A673 (cell line): ENCODE measurements around the gene OMD. TPM values are rescaled to one million over a fixed set of nuclear protein-coding genes. Genes with fewer than 3 reads are reported as not detected.

Source experiments
- BruUV-seq: library from RNA; stranded (reverse); fragments of 400-500 nt; replicated peaks from 2 replicates; lab custom pipeline; 2021; lab: Mats Ljungman, UMichigan
- CTCF ChIA-PET: fragments of 300-600 bp; sonication (Branson Sonifier 250); formaldehyde crosslinking; loops from one replicate; lab custom pipeline; 2022; ENCODE audit warnings: antibody characterized with exemption; lab: Charles Lee
- POLR2A ChIA-PET: fragments of 300-600 bp; sonication (Branson Sonifier 250); formaldehyde crosslinking; loops from one replicate; lab custom pipeline; 2022; ENCODE audit warnings: antibody characterized with exemption; ENCODE audit not compliant: low non-redundant PET; lab: Charles Lee
- DNase-seq: peaks from one replicate; pipeline ENCODE4 v3.0.0-alpha.2; 2015; ENCODE audit warnings: low spot score
- H3K27ac ChIP-seq: fragments of 200-600 bp; sonication (generic); 2 replicates; pipeline ENCODE4 v1.5.1; 2016; ENCODE audit warnings: mixed run types, low read depth, mild to moderate bottlenecking, mixed read lengths, antibody characterized with exemption, low read length; ENCODE audit not compliant: poor library complexity, severe bottlenecking
- H3K27me3 ChIP-seq: fragments of 200-600 bp; sonication (generic); replicated peaks from 2 replicates; pipeline ENCODE4 v1.6.1; 2017; ENCODE audit warnings: mixed run types, low read depth, mild to moderate bottlenecking, mixed read lengths, antibody characterized with exemption, low read length; ENCODE audit not compliant: insufficient read depth, poor library complexity
- H3K36me3 ChIP-seq: fragments of 200-600 bp; sonication (generic); 2 replicates; pipeline ENCODE4 v1.6.1; 2016; ENCODE audit warnings: mixed run types, mild to moderate bottlenecking, mixed read lengths, antibody characterized with exemption, low read length; ENCODE audit not compliant: insufficient read depth, poor library complexity, severe bottlenecking
- H3K4me1 ChIP-seq: fragments of 200-600 bp; sonication (generic); 2 replicates; pipeline ENCODE4 v1.6.1; 2017; ENCODE audit warnings: mixed run types, mild to moderate bottlenecking, mixed read lengths, antibody characterized with exemption, low read length; ENCODE audit not compliant: insufficient read depth, poor library complexity, severe bottlenecking
- H3K4me3 ChIP-seq: fragments of 200-600 bp; sonication (generic); 2 replicates; pipeline ENCODE4 v1.5.1; 2016; ENCODE audit warnings: low read depth, mixed run types, mild to moderate bottlenecking, mixed read lengths, low read length; ENCODE audit not compliant: poor library complexity, severe bottlenecking
- H3K9me3 ChIP-seq: fragments of 200-600 bp; sonication (generic); 2 replicates; pipeline ENCODE4 v1.6.1; 2016; ENCODE audit warnings: mixed run types, low read depth, mild to moderate bottlenecking, mixed read lengths, antibody characterized with exemption, low read length; ENCODE audit not compliant: poor library complexity, severe bottlenecking
- EZH2 ChIP-seq: fragments of 200-600 bp; sonication (generic); IDR thresholded peaks from 2 replicates; pipeline ENCODE4 v1.6.1; 2017; ENCODE audit warnings: borderline replicate concordance, low read depth, mild to moderate bottlenecking, mixed read lengths, antibody characterized with exemption, low read length; ENCODE audit not compliant: poor library complexity, severe bottlenecking
- intact Hi-C: fragments of 100-400 bp; cut with micrococcal nuclease; formaldehyde crosslinking; loops from one replicate; pipeline ENCODE4 v1.10.0; 2022; ENCODE audit not compliant: unreplicated experiment
- total RNA-seq: library from RNA; stranded (reverse); gene quantifications from 2 replicates; pipeline ENCODE4 v1.2.3, GENCODE V29; 2021
- TF ChIP-seq, protein P1 (sequence below): fragments of 300-800, 200-600 bp; sonication (generic); conservative IDR thresholded peaks from 2 replicates; pipeline ENCODE4 v1.5.1; 2017; ENCODE audit warnings: low read depth, mild to moderate bottlenecking, antibody characterized with exemption, low read length, moderate library complexity, mixed read lengths

Gene OMD
- total RNA-seq, 1 experiment from 2014 or later = not detected

DNA sequence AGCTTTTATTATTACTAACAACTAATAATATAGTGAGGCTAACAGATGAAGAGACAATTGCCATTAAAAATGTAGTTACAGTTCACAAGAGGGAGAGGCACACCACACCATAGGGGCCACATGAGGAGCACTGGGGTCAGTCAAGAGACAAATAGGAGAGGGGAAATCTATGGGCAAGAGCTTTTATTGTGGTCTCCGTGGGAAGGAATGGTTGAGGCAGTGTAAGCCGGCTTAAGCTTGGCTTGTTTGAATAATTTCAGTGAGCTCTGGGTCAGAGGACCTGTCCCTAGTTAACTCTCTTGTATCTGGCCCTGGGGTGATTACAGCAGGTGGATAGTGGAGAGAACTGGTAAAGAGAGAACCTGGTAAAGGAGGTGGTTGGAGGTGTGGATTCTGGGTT is 55.2 kb downstream of the OMD start:
- TF ChIP-seq EZH2 = no peak
- TF ChIP-seq, protein P1, sequence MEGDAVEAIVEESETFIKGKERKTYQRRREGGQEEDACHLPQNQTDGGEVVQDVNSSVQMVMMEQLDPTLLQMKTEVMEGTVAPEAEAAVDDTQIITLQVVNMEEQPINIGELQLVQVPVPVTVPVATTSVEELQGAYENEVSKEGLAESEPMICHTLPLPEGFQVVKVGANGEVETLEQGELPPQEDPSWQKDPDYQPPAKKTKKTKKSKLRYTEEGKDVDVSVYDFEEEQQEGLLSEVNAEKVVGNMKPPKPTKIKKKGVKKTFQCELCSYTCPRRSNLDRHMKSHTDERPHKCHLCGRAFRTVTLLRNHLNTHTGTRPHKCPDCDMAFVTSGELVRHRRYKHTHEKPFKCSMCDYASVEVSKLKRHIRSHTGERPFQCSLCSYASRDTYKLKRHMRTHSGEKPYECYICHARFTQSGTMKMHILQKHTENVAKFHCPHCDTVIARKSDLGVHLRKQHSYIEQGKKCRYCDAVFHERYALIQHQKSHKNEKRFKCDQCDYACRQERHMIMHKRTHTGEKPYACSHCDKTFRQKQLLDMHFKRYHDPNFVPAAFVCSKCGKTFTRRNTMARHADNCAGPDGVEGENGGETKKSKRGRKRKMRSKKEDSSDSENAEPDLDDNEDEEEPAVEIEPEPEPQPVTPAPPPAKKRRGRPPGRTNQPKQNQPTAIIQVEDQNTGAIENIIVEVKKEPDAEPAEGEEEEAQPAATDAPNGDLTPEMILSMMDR = no peak
- no TSS peak for BruUV-seq
- POLR2A ChIA-PET = no interaction called here
- H3K4me3 ChIP-seq = no peak overlapping the region
- no peak overlapping the region for H3K27ac ChIP-seq
- H3K36me3 ChIP-seq = no peaks in the 10 kb centered on the region
- CTCF ChIA-PET = no interaction called here
- no peaks in the 10 kb centered on the region for H3K27me3 ChIP-seq
- no peaks in the 10 kb centered on the region for H3K4me1 ChIP-seq
- intact Hi-C loops = no loop called here
- H3K9me3 ChIP-seq = peaks cover 9% of the 10 kb centered on the region
- no peak for DNase-seq

Other genes starting within 250 kb of the OMD start
- gene IARS1, start 130.8 kb downstream of the OMD start, total RNA-seq = 273 and 315 TPM in 2 replicates
- 53.4 and 59.7 TPM in 2 replicates for gene NOL8, start 99.1 kb downstream of the OMD start, total RNA-seq
- gene CENPP, start 98.5 kb downstream of the OMD start, total RNA-seq = 15.6 and 17.4 TPM in 2 replicates
- gene OGN, start 19.9 kb downstream of the OMD start, total RNA-seq = 0.44 and 0.95 TPM in 2 replicates
- gene ASPN, start 58.0 kb upstream of the OMD start, total RNA-seq = 0.15 and 0.26 TPM in 2 replicates
- gene ECM2, start 111.5 kb upstream of the OMD start, total RNA-seq = 0.22 and 0.24 TPM in 2 replicates
- gene IPPK, start 245.7 kb upstream of the OMD start, total RNA-seq = 11.4 and 14.0 TPM in 2 replicates